Nephron (organoid): Measurements from ENCODE around the gene TMEM203.

ENCODE experiments used
- H3K27ac Mint-ChIP-seq, 3 experiments: 2 replicates each; pipeline ENCODE4 v1.8.0; 2020; ENCODE audit warnings: mixed read lengths in 3 of 3, mild to moderate bottlenecking in 2 of 3, moderate library complexity in 1 of 3
- H3K27me3 Mint-ChIP-seq: 2 replicates; pipeline ENCODE4 v1.8.0; 2021; ENCODE audit warnings: low read depth, mild to moderate bottlenecking, moderate library complexity, mixed read lengths
- H3K36me3 Mint-ChIP-seq: 2 replicates; pipeline ENCODE4 v1.8.0; 2020; ENCODE audit warnings: low read depth, mixed read lengths
- H3K4me1 Mint-ChIP-seq: 2 replicates; pipeline ENCODE4 v1.8.0; 2020; ENCODE audit warnings: mixed read lengths
- H3K4me3 Mint-ChIP-seq, 3 experiments: 2 replicates each; pipeline ENCODE4 v1.8.0; 2020; ENCODE audit warnings: mild to moderate bottlenecking in 3 of 3, mixed read lengths in 3 of 3, moderate library complexity in 2 of 3
- H3K9me3 Mint-ChIP-seq: 2 replicates; pipeline ENCODE4 v1.8.0; 2020; ENCODE audit warnings: mixed read lengths
- CTCF ChIP-seq, 3 experiments: fragments of 200-600 bp; sonication (generic); IDR thresholded peaks; one replicate each; pipeline ENCODE4 v1.5.0; 2021; ENCODE audit warnings: antibody characterized with exemption in 3 of 3; ENCODE audit not compliant: unreplicated experiment in 3 of 3

TMEM203 gene

GRCh38 chr9:137159105-137160053, 46.1 kb downstream of the TMEM203 start:
- peaks cover 93% of the 10 kb centered on the region for H3K27me3 Mint-ChIP-seq
- TF ChIP-seq CTCF (IDR thresholded peaks at IDR 0.05; ENCODE audit: unreplicated experiment in 3 of 3), result no peak
- H3K9me3 Mint-ChIP-seq, result no peaks in the 10 kb centered on the region
- H3K4me3 Mint-ChIP-seq, result no peak overlapping the region
- H3K36me3 Mint-ChIP-seq, result no peaks in the 10 kb centered on the region
- no peak overlapping the region for H3K27ac Mint-ChIP-seq
- no peaks in the 10 kb centered on the region for H3K4me1 Mint-ChIP-seq

DNA sequence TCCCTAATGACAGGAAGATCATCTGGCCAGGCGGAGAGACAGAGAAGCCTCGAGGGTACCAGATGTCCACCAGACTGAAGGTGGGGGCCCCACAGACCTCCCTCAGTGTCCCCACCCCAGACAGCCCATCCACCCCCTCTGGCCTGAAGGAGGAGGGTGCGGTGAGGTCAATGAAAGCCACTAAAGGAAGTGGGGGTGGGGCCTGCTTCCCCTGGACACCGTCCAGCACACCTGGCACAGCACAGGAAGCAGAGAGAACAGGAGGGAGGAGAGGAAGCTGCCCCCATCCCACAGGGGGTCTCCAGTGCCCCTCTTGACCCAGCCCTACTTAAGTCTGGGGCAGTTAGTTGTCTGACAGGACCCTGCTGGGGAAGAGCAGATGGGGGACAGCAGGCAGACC, 46.8 kb downstream of the TMEM203 start:
- Mint-ChIP-seq H3K27ac (no peak overlapping the region), H3K4me3 (no peak overlapping the region), H3K9me3 (no peaks in the 10 kb centered on the region), H3K27me3 (peaks cover 87% of the 10 kb centered on the region), H3K36me3 (no peaks in the 10 kb centered on the region), H3K4me1 (no peaks in the 10 kb centered on the region)
- TF ChIP-seq CTCF (IDR thresholded peaks at IDR 0.05; ENCODE audit: unreplicated experiment in 3 of 3), result no peak

DNA sequence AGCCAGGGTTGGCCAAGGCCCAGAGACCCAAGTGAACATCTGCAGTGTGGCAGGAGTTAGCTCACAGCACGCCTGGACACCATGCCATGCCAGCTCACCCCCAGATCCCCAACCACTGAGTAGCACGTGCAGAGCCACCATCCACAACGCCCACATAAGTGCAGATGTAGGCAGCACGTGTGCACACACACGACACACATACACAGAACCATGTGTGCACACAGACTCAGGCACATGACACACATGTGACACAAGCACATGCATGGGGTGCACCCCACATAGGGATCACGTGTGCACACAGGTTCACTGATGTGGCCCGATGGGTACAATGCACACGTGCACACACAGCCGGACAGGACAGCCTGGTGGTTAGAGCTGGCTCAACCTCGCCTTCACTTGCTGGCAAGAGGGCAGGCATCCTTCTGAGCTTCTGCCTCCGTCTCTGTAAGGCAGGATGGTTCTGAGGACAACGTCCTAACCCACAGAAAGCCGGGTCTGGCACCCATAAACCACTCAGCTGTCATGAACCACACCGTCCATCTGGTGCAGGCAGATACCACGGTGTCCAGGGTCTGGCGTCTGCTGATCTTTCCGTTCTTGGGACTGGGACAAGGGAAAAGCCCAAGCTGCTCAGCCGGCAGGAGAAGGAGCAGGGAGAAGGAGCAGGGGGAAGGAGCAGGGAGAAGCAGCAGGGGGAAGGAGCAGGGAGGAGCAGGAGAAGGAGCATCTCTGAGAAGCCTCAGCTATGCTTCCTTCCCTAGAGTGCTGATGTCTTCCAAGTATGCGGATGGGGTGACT, 47.6 kb downstream of the TMEM203 start:
- peaks cover 79% of the 10 kb centered on the region for H3K27me3 Mint-ChIP-seq
- no peak overlapping the region for H3K27ac Mint-ChIP-seq
- H3K4me1 Mint-ChIP-seq, result no peaks in the 10 kb centered on the region
- H3K4me3 Mint-ChIP-seq, result no peak overlapping the region
- no peaks in the 10 kb centered on the region for H3K9me3 Mint-ChIP-seq
- no peaks in the 10 kb centered on the region for H3K36me3 Mint-ChIP-seq
- TF ChIP-seq CTCF (IDR thresholded peaks at IDR 0.05; ENCODE audit: unreplicated experiment in 3 of 3), result no peak

GRCh38 chr9:137156567-137157375, 48.7 kb downstream of the TMEM203 start:
- TF ChIP-seq CTCF (IDR thresholded peaks at IDR 0.05; ENCODE audit: unreplicated experiment in 3 of 3), result no peak
- Mint-ChIP-seq H3K36me3 (no peaks in the 10 kb centered on the region), H3K27me3 (peaks cover 76% of the 10 kb centered on the region), H3K9me3 (no peaks in the 10 kb centered on the region), H3K4me3 (no peak overlapping the region), H3K27ac (no peak overlapping the region), H3K4me1 (no peaks in the 10 kb centered on the region)
